HCT116 (cell line): Measurements from ENCODE around the gene EIF4A3. TPM values are rescaled to one million over a fixed set of nuclear protein-coding genes. Genes with fewer than 3 reads are reported as not detected.

Source experiments
- ATAC-seq: fragments of 200-7000 bp; cut with Tn5 transposase; 2 replicates; pipeline ENCODE4 v1.9.1; 2020; ENCODE audit warnings: mild to moderate bottlenecking, moderate library complexity
- BruUV-seq: library from RNA; stranded (reverse); fragments of 400-500 nt; replicated peaks from 2 replicates; lab custom pipeline; 2021; lab: Mats Ljungman, UMichigan
- CTCF ChIA-PET: fragments of 300-600 bp; sonication (Branson Sonifier 250); formaldehyde crosslinking; loops from one replicate; lab custom pipeline; 2021; ENCODE audit warnings: antibody characterized with exemption; lab: Charles Lee
- POLR2A ChIA-PET: fragments of 300-600, 350-600 bp; sonication (Branson Sonifier 250); formaldehyde crosslinking; loops from one replicate; lab custom pipeline; 2021; ENCODE audit warnings: antibody characterized with exemption; lab: Charles Lee
- RAD21 ChIA-PET, 2 experiments: fragments of 300-600 bp; sonication (Branson Sonifier 250); formaldehyde crosslinking; loops; one replicate each; lab custom pipeline; 2023; ENCODE audit warnings: low total read pairs in 2 of 2; ENCODE audit not compliant: uncharacterized antibody in 2 of 2, unreplicated experiment in 2 of 2, low non-redundant PET in 1 of 2; lab: Charles Lee
- DNase-seq: peaks from one replicate; pipeline ENCODE4 v3.0.0-alpha.2; 2010; ENCODE audit warnings: low read depth, low spot score
- H2AFZ ChIP-seq: fragments of 200-600 bp; shearing (Covaris generic), sonication (generic); 2 replicates; pipeline ENCODE4 v1.6.1; 2017; ENCODE audit warnings: low read depth, mixed run types, mixed read lengths, antibody characterized with exemption, low read length; ENCODE audit not compliant: poor library complexity, severe bottlenecking
- H3K27ac ChIP-seq: 2 replicates; pipeline ENCODE4 v1.5.1; 2012; ENCODE audit warnings: low read depth, low read length
- H3K27me3 ChIP-seq: fragments of 200-600 bp; sonication (generic); 2 replicates; pipeline ENCODE4 v1.6.1; 2016; ENCODE audit warnings: mixed run types, low read length, mixed read lengths; ENCODE audit not compliant: insufficient read depth
- H3K36me3 ChIP-seq, 2 experiments: fragments of 200-500 bp in 1 of 2; fragments of 200-600 bp in 1 of 2; sonication (Bioruptor generic) in 1 of 2; sonication (generic) in 1 of 2; 2 replicates each; pipeline versions ENCODE4 v1.5.1 to v1.6.1; 2014 to 2016; ENCODE audit warnings: low read length in 2 of 2, inconsistent platforms in 1 of 2, mixed read lengths in 1 of 2, mixed run types in 1 of 2; ENCODE audit not compliant: insufficient read depth in 2 of 2, control insufficient read depth in 1 of 2
- H3K4me1 ChIP-seq, 2 experiments: fragments of 200-600 bp in 1 of 2; sonication (generic) in 1 of 2; 2 replicates each; pipeline versions ENCODE4 v1.5.1 to v1.6.1; 2012 to 2017; ENCODE audit warnings: low read length in 2 of 2, inconsistent platforms in 1 of 2, mild to moderate bottlenecking in 1 of 2, mixed read lengths in 1 of 2, mixed run types in 1 of 2, moderate library complexity in 1 of 2; ENCODE audit not compliant: insufficient read depth in 2 of 2, control insufficient read depth in 1 of 2
- H3K4me2 ChIP-seq: fragments of 200-600 bp; sonication (generic); 2 replicates; pipeline ENCODE4 v1.6.1; 2017; ENCODE audit warnings: mixed run types, low read length, mixed read lengths
- H3K4me3 ChIP-seq, 2 experiments: fragments of 200-600 bp in 1 of 2; sonication (generic) in 1 of 2; replicated peaks in 1 of 2; 2 replicates each; pipeline ENCODE4 v1.5.1; 2011 to 2016; ENCODE audit warnings: low read length in 2 of 2, control low read depth in 1 of 2, low read depth in 1 of 2, mild to moderate bottlenecking in 1 of 2, mixed read lengths in 1 of 2, mixed run types in 1 of 2
- H3K79me2 ChIP-seq: fragments of 200-600 bp; sonication (generic); 2 replicates; pipeline ENCODE4 v1.6.1; 2017; ENCODE audit warnings: mild to moderate bottlenecking, mixed run types, low read length, moderate library complexity, mixed read lengths; ENCODE audit not compliant: insufficient read depth
- H3K9ac ChIP-seq: fragments of 200-600 bp; sonication (generic); 2 replicates; pipeline ENCODE4 v1.6.1; 2016; ENCODE audit warnings: low read length, mixed read lengths
- H3K9me2 ChIP-seq: fragments of 200-600 bp; sonication (generic), shearing (Covaris generic); 2 replicates; pipeline ENCODE4 v1.6.1; 2017; ENCODE audit warnings: mixed run types, mild to moderate bottlenecking, moderate library complexity; ENCODE audit not compliant: insufficient read depth
- H3K9me3 ChIP-seq, 2 experiments: fragments of 200-500 bp in 1 of 2; fragments of 200-600 bp in 1 of 2; sonication (Bioruptor generic) in 1 of 2; sonication (generic) in 1 of 2; 2 replicates each; pipeline ENCODE4 v1.6.1; 2014 to 2017; ENCODE audit warnings: low read length in 2 of 2, mixed read lengths in 2 of 2, inconsistent platforms in 1 of 2, low read depth in 1 of 2, mild to moderate bottlenecking in 1 of 2, mixed run types in 1 of 2, moderate library complexity in 1 of 2; ENCODE audit not compliant: control insufficient read depth in 1 of 2, insufficient read depth in 1 of 2
- H4K20me1 ChIP-seq: fragments of 200-600 bp; sonication (generic), shearing (Covaris generic); 2 replicates; pipeline ENCODE4 v1.6.1; 2017; ENCODE audit warnings: mixed run types, mild to moderate bottlenecking, moderate library complexity; ENCODE audit not compliant: insufficient read depth
- ATF3 ChIP-seq: IDR thresholded peaks from 2 replicates; pipeline ENCODE4 v1.6.1; 2012
- CEBPB ChIP-seq: IDR thresholded peaks from 2 replicates; pipeline ENCODE4 v1.6.1; 2012; ENCODE audit warnings: low read depth
- ELF1 ChIP-seq: IDR thresholded peaks from 2 replicates; pipeline ENCODE4 v1.6.1; 2012; ENCODE audit warnings: low read depth, borderline replicate concordance
- FOSL1 ChIP-seq: IDR thresholded peaks from 2 replicates; pipeline ENCODE4 v1.6.1; 2012; ENCODE audit warnings: low read depth
- JUND ChIP-seq: IDR thresholded peaks from 2 replicates; pipeline ENCODE4 v1.6.1; 2012
- POLR2A ChIP-seq: IDR thresholded peaks from 2 replicates; pipeline ENCODE4 v1.7.0; 2011; ENCODE audit warnings: borderline replicate concordance; ENCODE audit not compliant: insufficient read depth, insufficient read length; ENCODE audit errors: extremely low read depth
- RAD21 ChIP-seq: IDR thresholded peaks from 2 replicates; pipeline ENCODE4 v1.6.1; 2012; ENCODE audit warnings: low read depth, mild to moderate bottlenecking
- SIN3A ChIP-seq: IDR thresholded peaks from 2 replicates; pipeline ENCODE4 v1.6.1; 2012; ENCODE audit warnings: low read depth
- SP1 ChIP-seq: IDR thresholded peaks from 2 replicates; pipeline ENCODE4 v1.6.1; 2012; ENCODE audit warnings: low read depth
- SRF ChIP-seq: IDR thresholded peaks from 2 replicates; pipeline ENCODE4 v1.6.1; 2012; ENCODE audit warnings: low read depth
- TCF7L2 ChIP-seq: IDR thresholded peaks from 2 replicates; pipeline ENCODE4 v1.7.0; 2011; ENCODE audit warnings: borderline replicate concordance, inconsistent platforms; ENCODE audit not compliant: insufficient read depth, insufficient read length; ENCODE audit errors: extremely low read depth
- YY1 ChIP-seq: IDR thresholded peaks from 2 replicates; pipeline ENCODE4 v1.6.1; 2011; ENCODE audit warnings: low read length, low read depth, moderate library complexity, mild to moderate bottlenecking; ENCODE audit not compliant: insufficient replicate concordance; ENCODE audit errors: extremely low read depth
- ZFX ChIP-seq: fragments of 450-650 bp; IDR thresholded peaks from 2 replicates; pipeline ENCODE4 v1.6.1; 2017
- ZNF274 ChIP-seq: fragments of 200-500 bp; sonication (Bioruptor generic); IDR thresholded peaks from 2 replicates; pipeline ENCODE4 v1.6.1; 2014; ENCODE audit warnings: mild to moderate bottlenecking, low read depth, low read length, inconsistent platforms
- intact Hi-C: fragments of 100-400 bp; cut with micrococcal nuclease; formaldehyde crosslinking; loops from 2 replicates; pipeline ENCODE4 v1.10.0; 2022
- total RNA-seq: library from RNA; stranded (reverse); gene quantifications from one replicate; pipeline ENCODE4 v1.2.1, GENCODE V29; 2021; ENCODE audit not compliant: unreplicated experiment
- TF ChIP-seq, protein P1 (sequence below): IDR thresholded peaks from 2 replicates; pipeline ENCODE4 v1.6.1; 2012; ENCODE audit warnings: low read depth
- TF ChIP-seq, protein P2 (sequence below): IDR thresholded peaks from 2 replicates; pipeline ENCODE4 v1.6.1; 2011; ENCODE audit warnings: mild to moderate bottlenecking, low read length, moderate library complexity; ENCODE audit not compliant: insufficient replicate concordance; ENCODE audit errors: extremely low read depth

The EIF4A3 gene
- total RNA-seq, 1 experiment from 2014 or later: 248 TPM

DNA sequence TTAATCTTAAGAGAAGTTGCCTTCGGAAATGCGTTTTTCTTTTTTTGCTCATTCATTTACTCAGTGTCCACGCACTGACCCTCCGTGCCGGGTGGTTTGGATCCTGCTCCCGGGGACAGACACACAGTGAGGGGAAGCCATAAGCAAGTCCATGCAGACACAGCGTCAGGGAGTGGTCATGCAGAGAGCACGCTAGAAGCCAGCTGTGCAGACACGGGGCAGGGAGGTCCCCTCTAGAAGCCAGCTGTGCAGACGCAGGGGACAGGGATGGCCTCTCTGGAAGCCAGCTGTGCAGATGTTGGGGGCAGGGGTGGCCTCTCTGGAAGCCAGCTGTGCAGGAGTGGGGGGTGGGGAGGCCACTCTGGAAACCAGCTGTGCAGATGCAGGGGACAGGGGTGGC is 40.8 kb downstream of the EIF4A3 start:
- CTCF ChIA-PET: interaction anchor here (0.6 to 0.9 kb wide), 2 partner anchors 9 to 79 kb away, joined by 3 read pairs; no protein-coding TSS in a partner anchor

GRCh38 chr17:80105762-80106161 is 41.2 kb downstream of the EIF4A3 start:
- no peak overlapping the region for H3K9ac ChIP-seq
- no peak for TF ChIP-seq ZNF274
- TF ChIP-seq, protein P1, sequence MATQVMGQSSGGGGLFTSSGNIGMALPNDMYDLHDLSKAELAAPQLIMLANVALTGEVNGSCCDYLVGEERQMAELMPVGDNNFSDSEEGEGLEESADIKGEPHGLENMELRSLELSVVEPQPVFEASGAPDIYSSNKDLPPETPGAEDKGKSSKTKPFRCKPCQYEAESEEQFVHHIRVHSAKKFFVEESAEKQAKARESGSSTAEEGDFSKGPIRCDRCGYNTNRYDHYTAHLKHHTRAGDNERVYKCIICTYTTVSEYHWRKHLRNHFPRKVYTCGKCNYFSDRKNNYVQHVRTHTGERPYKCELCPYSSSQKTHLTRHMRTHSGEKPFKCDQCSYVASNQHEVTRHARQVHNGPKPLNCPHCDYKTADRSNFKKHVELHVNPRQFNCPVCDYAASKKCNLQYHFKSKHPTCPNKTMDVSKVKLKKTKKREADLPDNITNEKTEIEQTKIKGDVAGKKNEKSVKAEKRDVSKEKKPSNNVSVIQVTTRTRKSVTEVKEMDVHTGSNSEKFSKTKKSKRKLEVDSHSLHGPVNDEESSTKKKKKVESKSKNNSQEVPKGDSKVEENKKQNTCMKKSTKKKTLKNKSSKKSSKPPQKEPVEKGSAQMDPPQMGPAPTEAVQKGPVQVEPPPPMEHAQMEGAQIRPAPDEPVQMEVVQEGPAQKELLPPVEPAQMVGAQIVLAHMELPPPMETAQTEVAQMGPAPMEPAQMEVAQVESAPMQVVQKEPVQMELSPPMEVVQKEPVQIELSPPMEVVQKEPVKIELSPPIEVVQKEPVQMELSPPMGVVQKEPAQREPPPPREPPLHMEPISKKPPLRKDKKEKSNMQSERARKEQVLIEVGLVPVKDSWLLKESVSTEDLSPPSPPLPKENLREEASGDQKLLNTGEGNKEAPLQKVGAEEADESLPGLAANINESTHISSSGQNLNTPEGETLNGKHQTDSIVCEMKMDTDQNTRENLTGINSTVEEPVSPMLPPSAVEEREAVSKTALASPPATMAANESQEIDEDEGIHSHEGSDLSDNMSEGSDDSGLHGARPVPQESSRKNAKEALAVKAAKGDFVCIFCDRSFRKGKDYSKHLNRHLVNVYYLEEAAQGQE: no peak
- TF ChIP-seq YY1: no peak
- no peak for TF ChIP-seq RAD21
- TF ChIP-seq SIN3A: no peak
- no peak for TF ChIP-seq TCF7L2
- TF ChIP-seq POLR2A: no peak
- TF ChIP-seq JUND: no peak
- TF ChIP-seq ATF3: no peak
- TF ChIP-seq, protein P2, sequence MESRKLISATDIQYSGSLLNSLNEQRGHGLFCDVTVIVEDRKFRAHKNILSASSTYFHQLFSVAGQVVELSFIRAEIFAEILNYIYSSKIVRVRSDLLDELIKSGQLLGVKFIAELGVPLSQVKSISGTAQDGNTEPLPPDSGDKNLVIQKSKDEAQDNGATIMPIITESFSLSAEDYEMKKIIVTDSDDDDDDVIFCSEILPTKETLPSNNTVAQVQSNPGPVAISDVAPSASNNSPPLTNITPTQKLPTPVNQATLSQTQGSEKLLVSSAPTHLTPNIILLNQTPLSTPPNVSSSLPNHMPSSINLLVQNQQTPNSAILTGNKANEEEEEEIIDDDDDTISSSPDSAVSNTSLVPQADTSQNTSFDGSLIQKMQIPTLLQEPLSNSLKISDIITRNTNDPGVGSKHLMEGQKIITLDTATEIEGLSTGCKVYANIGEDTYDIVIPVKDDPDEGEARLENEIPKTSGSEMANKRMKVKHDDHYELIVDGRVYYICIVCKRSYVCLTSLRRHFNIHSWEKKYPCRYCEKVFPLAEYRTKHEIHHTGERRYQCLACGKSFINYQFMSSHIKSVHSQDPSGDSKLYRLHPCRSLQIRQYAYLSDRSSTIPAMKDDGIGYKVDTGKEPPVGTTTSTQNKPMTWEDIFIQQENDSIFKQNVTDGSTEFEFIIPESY: no peak
- no peak for TF ChIP-seq ELF1
- TF ChIP-seq FOSL1: no peak
- TF ChIP-seq ZFX: no peak
- no peak for TF ChIP-seq CEBPB
- ChIA-PET CTCF (interaction anchor here (0.6 kb wide), 1 partner anchor 78 kb away, joined by 3 read pairs; no protein-coding TSS in a partner anchor), POLR2A (no interaction called here), RAD21 (no interaction called here)
- intact Hi-C loops: no loop called here
- no peaks in the 10 kb centered on the region for H4K20me1 ChIP-seq
- no peak for DNase-seq
- H3K36me3 ChIP-seq: peaks cover 0 to 9% of the 10 kb centered on the region in 2 experiments; a peak in 2 of 4 replicates
- no peak for ATAC-seq
- no TSS peak for BruUV-seq
- no peak overlapping the region for H2AFZ ChIP-seq
- no peak overlapping the region for H3K27ac ChIP-seq
- H3K27me3 ChIP-seq: no peaks in the 10 kb centered on the region
- H3K9me2 ChIP-seq: no peaks in the 10 kb centered on the region
- no peak overlapping the region for H3K4me3 ChIP-seq
- peaks cover 23 to 24% of the 10 kb centered on the region in 2 experiments for H3K4me1 ChIP-seq
- peaks cover 7% of the 10 kb centered on the region; the same call in 1 of the 2 replicates for H3K79me2 ChIP-seq
- no peak overlapping the region for H3K4me2 ChIP-seq
- H3K9me3 ChIP-seq: no peaks in the 10 kb centered on the region

More for the DNA sequence above, 40.8 kb downstream of the EIF4A3 start:
- ChIA-PET POLR2A (no interaction called here), RAD21 (no interaction called here)
- no TSS peak for BruUV-seq
- Histone ChIP-seq H3K4me2 (no peak overlapping the region), H3K27me3 (no peaks in the 10 kb centered on the region), H3K79me2 (peaks cover 7% of the 10 kb centered on the region; the same call in 1 of the 2 replicates), H4K20me1 (no peaks in the 10 kb centered on the region), H3K9ac (no peak overlapping the region), H3K4me3 (no peak overlapping the region), H3K27ac (no peak overlapping the region), H3K4me1 (peaks cover 19 to 22% of the 10 kb centered on the region in 2 experiments), H2AFZ (no peak overlapping the region), H3K36me3 (peaks cover 0 to 9% of the 10 kb centered on the region in 2 experiments; a peak in 2 of 4 replicates), H3K9me3 (no peaks in the 10 kb centered on the region), H3K9me2 (no peaks in the 10 kb centered on the region)
- no peak for TF ChIP-seq SP1
- no peak for TF ChIP-seq SRF
- no peak for TF ChIP-seq ELF1
- TF ChIP-seq POLR2A: no peak
- ATAC-seq: no peak
- intact Hi-C loops: no loop called here
- DNase-seq: no peak
